HepG2 (cell line): ENCODE results near the gene NUTF2. TPM values are rescaled to one million over a fixed set of nuclear protein-coding genes. Genes with fewer than 3 reads are reported as not detected.
A peak's percentile ranks its signal among the peaks of the same experiment; 100 is the strongest.

Experiments used
- ATF7 ChIP-seq, 2 experiments: fragments of 450-650 bp in 1 of 2; sonication (generic) in 1 of 2; formaldehyde crosslinking in 1 of 2; IDR thresholded peaks; 2 replicates each; pipeline versions ENCODE4 v1.4.0 to v1.6.1; 2016 to 2020; ENCODE audit warnings: antibody characterized with exemption in 1 of 2, mild to moderate bottlenecking in 1 of 2, missing genetic modification reagents in 1 of 2
- BORCS8-MEF2B ChIP-seq: sonication (generic); formaldehyde crosslinking; IDR thresholded peaks from 2 replicates; pipeline ENCODE4 v1.8.0; 2022; ENCODE audit warnings: mild to moderate bottlenecking, missing genetic modification reagents
- CHD4 ChIP-seq: fragments of 200-600 bp; sonication (generic); IDR thresholded peaks from 2 replicates; pipeline ENCODE4 v1.7.0; 2017; ENCODE audit warnings: mild to moderate bottlenecking, low read length, borderline replicate concordance
- DMAP1 ChIP-seq: IDR thresholded peaks from 2 replicates; pipeline ENCODE4 v1.6.1; 2016
- GABPA ChIP-seq, 2 experiments: IDR thresholded peaks; 2 replicates each; pipeline ENCODE4 v1.6.1; 2011 to 2016; ENCODE audit warnings: low read depth in 2 of 2, low read length in 1 of 2, missing biosample characterization in 1 of 2, missing genetic modification characterization in 1 of 2
- GATAD1 ChIP-seq: IDR thresholded peaks from 2 replicates; pipeline ENCODE4 v1.6.1; 2016; ENCODE audit warnings: missing genetic modification reagents, missing compliant biosample characterization
- HDAC6 ChIP-seq: fragments of 200-600 bp; sonication (generic); IDR thresholded peaks from 2 replicates; pipeline ENCODE4 v1.7.0; 2017; ENCODE audit warnings: mild to moderate bottlenecking, antibody characterized with exemption, low read length, low read depth
- HIVEP1 ChIP-seq: sonication (generic); formaldehyde crosslinking; IDR thresholded peaks from 2 replicates; pipeline ENCODE4 v1.4.0; 2020; ENCODE audit warnings: mild to moderate bottlenecking, missing genetic modification reagents
- KDM4B ChIP-seq: sonication (generic); formaldehyde crosslinking; IDR thresholded peaks from 2 replicates; pipeline ENCODE4 v1.4.0; 2020; ENCODE audit warnings: missing genetic modification reagents
- KLF13 ChIP-seq: sonication (generic); formaldehyde crosslinking; IDR thresholded peaks from 2 replicates; pipeline ENCODE4 v1.4.0; 2020; ENCODE audit warnings: mild to moderate bottlenecking, missing genetic modification reagents
- MED13 ChIP-seq: sonication (generic); formaldehyde crosslinking; IDR thresholded peaks from 2 replicates; pipeline ENCODE4 v1.5.0; 2020; ENCODE audit warnings: missing genetic modification reagents
- MEIS1 ChIP-seq: sonication (generic); formaldehyde crosslinking; IDR thresholded peaks from 2 replicates; pipeline ENCODE4 v1.9.0; 2021; ENCODE audit warnings: mild to moderate bottlenecking, missing genetic modification reagents, moderate library complexity, borderline replicate concordance
- NR1H2 ChIP-seq: sonication (generic); formaldehyde crosslinking; IDR thresholded peaks from 2 replicates; pipeline ENCODE4 v1.8.1; 2022; ENCODE audit warnings: low read depth, missing genetic modification reagents, borderline replicate concordance
- PCBP1 ChIP-seq: fragments of 200-400 bp; formaldehyde crosslinking; IDR thresholded peaks from 2 replicates; pipeline ENCODE4 v1.6.1; 2017; ENCODE audit warnings: mild to moderate bottlenecking, low read depth, low read length, borderline replicate concordance
- RXRB ChIP-seq: IDR thresholded peaks from 2 replicates; pipeline ENCODE4 v1.6.1; 2016; ENCODE audit warnings: borderline replicate concordance, missing genetic modification reagents, missing compliant biosample characterization
- SIX4 ChIP-seq: sonication (generic); formaldehyde crosslinking; IDR thresholded peaks from 2 replicates; pipeline ENCODE4 v1.4.0; 2020; ENCODE audit warnings: missing genetic modification reagents
- SMYD3 ChIP-seq: sonication (generic); formaldehyde crosslinking; IDR thresholded peaks from 2 replicates; pipeline ENCODE4 v1.8.1; 2023; ENCODE audit warnings: mild to moderate bottlenecking, missing genetic modification reagents
- TP53 ChIP-seq: sonication (generic); formaldehyde crosslinking; conservative IDR thresholded peaks from 2 replicates; pipeline ENCODE4 v1.4.0; 2020; ENCODE audit warnings: missing genetic modification reagents
- ZFP62 ChIP-seq: sonication (generic); formaldehyde crosslinking; IDR thresholded peaks from 2 replicates; pipeline ENCODE4 v1.4.0; 2020; ENCODE audit warnings: missing genetic modification reagents
- ZNF772 ChIP-seq: sonication (generic); formaldehyde crosslinking; IDR thresholded peaks from 2 replicates; pipeline ENCODE4 v1.5.0; 2020; ENCODE audit warnings: mild to moderate bottlenecking, missing genetic modification reagents
- polyA plus RNA-seq, 8 experiments: library from polyadenylated mRNA; depleted of rRNA in 3 of 8; stranded (reverse) in 7 of 8; unstranded in 1 of 8; fragments of >200 nt; fragmentation: Illumina TruSeq in 4 of 8; extraction: Trizol in 4 of 8; gene quantifications; 2 replicates each; pipeline versions ENCODE4 v1.2.1 to v1.2.3, GENCODE V29; 2011 to 2016; ENCODE audit warnings: low read depth in 4 of 8, missing spikeins in 1 of 8, mixed read lengths in 1 of 8; ENCODE audit not compliant: insufficient read depth in 1 of 8
- total RNA-seq, 5 experiments: library from RNA; depleted of rRNA; stranded (reverse); fragments of >200 nt; fragmentation: Illumina TruSeq; extraction: Trizol; gene quantifications; 2 replicates each; pipeline ENCODE4 v1.2.3, GENCODE V29; 2016; ENCODE audit warnings: low read depth in 1 of 5
- TF ChIP-seq, protein P1 (sequence below): sonication (generic); formaldehyde crosslinking; conservative IDR thresholded peaks from 2 replicates; pipeline ENCODE4 v1.4.0; 2020; ENCODE audit warnings: missing genetic modification reagents
- TF ChIP-seq, protein P2 (sequence below): fragments of 450-650 bp; IDR thresholded peaks from 2 replicates; pipeline ENCODE4 v1.6.1; 2017; ENCODE audit warnings: mild to moderate bottlenecking
- TF ChIP-seq, protein P3 (sequence below): sonication (generic); formaldehyde crosslinking; IDR thresholded peaks from 2 replicates; pipeline ENCODE4 v1.8.0; 2022; ENCODE audit warnings: mild to moderate bottlenecking, missing genetic modification reagents
- TF ChIP-seq, protein P4 (sequence below): sonication (generic); formaldehyde crosslinking; IDR thresholded peaks from 2 replicates; pipeline ENCODE4 v1.5.0; 2020; ENCODE audit warnings: missing genetic modification reagents

NUTF2 gene
- total and polyA plus RNA-seq, 2 of the 13 experiments (the other 11 are each of a cell fraction or from before 2014, with no cell fraction given) = 168 to 214 TPM

DNA sequence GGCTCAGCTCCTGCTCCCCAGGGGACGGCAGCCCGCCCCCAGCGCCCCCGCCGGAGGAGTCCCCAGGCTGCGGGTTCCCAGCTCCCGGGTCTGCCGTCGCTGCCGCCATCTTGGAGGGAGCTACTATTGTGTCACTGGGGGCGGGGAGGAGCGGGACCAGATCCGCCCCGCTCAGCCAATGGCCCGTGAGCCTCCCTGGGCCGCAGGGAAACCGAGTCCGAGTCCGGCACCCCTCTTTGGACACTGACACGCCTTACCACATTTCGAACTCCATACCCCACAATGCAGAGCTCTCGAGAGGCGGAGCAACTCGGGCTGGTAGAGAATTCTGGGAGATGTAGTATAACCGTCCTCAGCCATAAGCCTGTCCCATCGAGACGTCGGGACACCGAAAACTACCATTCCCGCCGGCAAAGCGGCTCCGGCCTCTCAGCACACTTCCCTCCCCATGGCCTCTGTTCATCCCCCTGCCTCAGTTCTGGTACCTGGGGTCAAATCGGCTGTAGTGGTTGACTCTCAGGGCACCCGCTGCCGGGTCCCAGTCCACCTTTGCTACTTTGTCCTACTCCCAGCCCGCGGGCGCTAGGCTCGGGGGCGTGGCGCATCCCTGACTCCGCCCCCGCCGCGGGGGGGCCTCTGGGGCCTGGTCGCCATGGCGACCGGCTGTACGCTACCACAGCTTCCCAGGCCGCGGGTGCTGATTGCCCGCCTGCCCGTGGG, 40.1 kb upstream of the NUTF2 start, which contains the start of the genes RANBP10 and TSNAXIP1 (continued):
- TF ChIP-seq ZNF772 (CRISPR knock-in tag) = peak; percentile 75
- TF ChIP-seq, protein P1, sequence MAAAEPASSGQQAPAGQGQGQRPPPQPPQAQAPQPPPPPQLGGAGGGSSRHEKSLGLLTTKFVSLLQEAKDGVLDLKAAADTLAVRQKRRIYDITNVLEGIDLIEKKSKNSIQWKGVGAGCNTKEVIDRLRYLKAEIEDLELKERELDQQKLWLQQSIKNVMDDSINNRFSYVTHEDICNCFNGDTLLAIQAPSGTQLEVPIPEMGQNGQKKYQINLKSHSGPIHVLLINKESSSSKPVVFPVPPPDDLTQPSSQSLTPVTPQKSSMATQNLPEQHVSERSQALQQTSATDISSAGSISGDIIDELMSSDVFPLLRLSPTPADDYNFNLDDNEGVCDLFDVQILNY = peak; percentile 39; the same call in 1 of the 2 replicates
- TF ChIP-seq RXRB (CRISPR knock-in tag) = no peak
- peak; percentile 85; the same call in 1 of the 2 replicates for TF ChIP-seq KLF13 (CRISPR knock-in tag)
- peak; percentile 99 for TF ChIP-seq ZFP62
- TF ChIP-seq MED13 (CRISPR knock-in tag) = no peak
- no peak; the same call in 1 of the 2 replicates for TF ChIP-seq TP53 (CRISPR knock-in tag)
- TF ChIP-seq KDM4B (CRISPR knock-in tag) = peak; percentile 77; the same call in 1 of the 2 replicates
- TF ChIP-seq NR1H2 (CRISPR knock-in tag) = no peak
- TF ChIP-seq GATAD1 (CRISPR knock-in tag) = peak; percentile 85
- TF ChIP-seq BORCS8-MEF2B (CRISPR knock-in tag) = no peak; the same call in none of the 2 replicates
- TF ChIP-seq, protein P2, sequence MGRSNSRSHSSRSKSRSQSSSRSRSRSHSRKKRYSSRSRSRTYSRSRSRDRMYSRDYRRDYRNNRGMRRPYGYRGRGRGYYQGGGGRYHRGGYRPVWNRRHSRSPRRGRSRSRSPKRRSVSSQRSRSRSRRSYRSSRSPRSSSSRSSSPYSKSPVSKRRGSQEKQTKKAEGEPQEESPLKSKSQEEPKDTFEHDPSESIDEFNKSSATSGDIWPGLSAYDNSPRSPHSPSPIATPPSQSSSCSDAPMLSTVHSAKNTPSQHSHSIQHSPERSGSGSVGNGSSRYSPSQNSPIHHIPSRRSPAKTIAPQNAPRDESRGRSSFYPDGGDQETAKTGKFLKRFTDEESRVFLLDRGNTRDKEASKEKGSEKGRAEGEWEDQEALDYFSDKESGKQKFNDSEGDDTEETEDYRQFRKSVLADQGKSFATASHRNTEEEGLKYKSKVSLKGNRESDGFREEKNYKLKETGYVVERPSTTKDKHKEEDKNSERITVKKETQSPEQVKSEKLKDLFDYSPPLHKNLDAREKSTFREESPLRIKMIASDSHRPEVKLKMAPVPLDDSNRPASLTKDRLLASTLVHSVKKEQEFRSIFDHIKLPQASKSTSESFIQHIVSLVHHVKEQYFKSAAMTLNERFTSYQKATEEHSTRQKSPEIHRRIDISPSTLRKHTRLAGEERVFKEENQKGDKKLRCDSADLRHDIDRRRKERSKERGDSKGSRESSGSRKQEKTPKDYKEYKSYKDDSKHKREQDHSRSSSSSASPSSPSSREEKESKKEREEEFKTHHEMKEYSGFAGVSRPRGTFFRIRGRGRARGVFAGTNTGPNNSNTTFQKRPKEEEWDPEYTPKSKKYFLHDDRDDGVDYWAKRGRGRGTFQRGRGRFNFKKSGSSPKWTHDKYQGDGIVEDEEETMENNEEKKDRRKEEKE = no peak
- TF ChIP-seq, protein P3, sequence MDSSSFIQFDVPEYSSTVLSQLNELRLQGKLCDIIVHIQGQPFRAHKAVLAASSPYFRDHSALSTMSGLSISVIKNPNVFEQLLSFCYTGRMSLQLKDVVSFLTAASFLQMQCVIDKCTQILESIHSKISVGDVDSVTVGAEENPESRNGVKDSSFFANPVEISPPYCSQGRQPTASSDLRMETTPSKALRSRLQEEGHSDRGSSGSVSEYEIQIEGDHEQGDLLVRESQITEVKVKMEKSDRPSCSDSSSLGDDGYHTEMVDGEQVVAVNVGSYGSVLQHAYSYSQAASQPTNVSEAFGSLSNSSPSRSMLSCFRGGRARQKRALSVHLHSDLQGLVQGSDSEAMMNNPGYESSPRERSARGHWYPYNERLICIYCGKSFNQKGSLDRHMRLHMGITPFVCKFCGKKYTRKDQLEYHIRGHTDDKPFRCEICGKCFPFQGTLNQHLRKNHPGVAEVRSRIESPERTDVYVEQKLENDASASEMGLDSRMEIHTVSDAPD (CRISPR knock-in tag) = no peak
- no peak for TF ChIP-seq SMYD3 (CRISPR knock-in tag)
- peak; percentile 65; the same call in 1 of the 2 replicates for TF ChIP-seq DMAP1 (CRISPR knock-in tag)
- TF ChIP-seq PCBP1 = peak; percentile 86; the same call in 1 of the 2 replicates
- TF ChIP-seq MEIS1 (CRISPR knock-in tag) = peak; percentile 59; the same call in 1 of the 2 replicates
- no peak for TF ChIP-seq HDAC6
- peak; percentile 64 for TF ChIP-seq HIVEP1 (CRISPR knock-in tag)
- TF ChIP-seq, protein P4, sequence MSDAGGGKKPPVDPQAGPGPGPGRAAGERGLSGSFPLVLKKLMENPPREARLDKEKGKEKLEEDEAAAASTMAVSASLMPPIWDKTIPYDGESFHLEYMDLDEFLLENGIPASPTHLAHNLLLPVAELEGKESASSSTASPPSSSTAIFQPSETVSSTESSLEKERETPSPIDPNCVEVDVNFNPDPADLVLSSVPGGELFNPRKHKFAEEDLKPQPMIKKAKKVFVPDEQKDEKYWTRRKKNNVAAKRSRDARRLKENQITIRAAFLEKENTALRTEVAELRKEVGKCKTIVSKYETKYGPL (CRISPR knock-in tag) = no peak
- TF ChIP-seq GABPA (IDR thresholded peaks at IDR 0.05; ENCODE audit: low read depth, low read length) = peak; percentile 52
- TF ChIP-seq GABPA (CRISPR knock-in tag; IDR thresholded peaks at IDR 0.05; ENCODE audit: low read depth) = peak; percentile 90
- TF ChIP-seq CHD4 = no peak; the same call in 1 of the 2 replicates
- TF ChIP-seq ATF7 (IDR thresholded peaks at IDR 0.05) = no peak
- no peak for TF ChIP-seq ATF7 (CRISPR knock-in tag; IDR thresholded peaks at IDR 0.05)
- peak; percentile 36; the same call in 1 of the 2 replicates for TF ChIP-seq SIX4 (CRISPR knock-in tag)
